IMR-90 (cell line): Measurements from ENCODE around the gene HIRA. TPM values are rescaled to one million over a fixed set of nuclear protein-coding genes. Genes with fewer than 3 reads are reported as not detected.
A peak's percentile ranks its signal among the peaks of the same experiment; 100 is the strongest.

ENCODE experiments used
- ATAC-seq: fragments of 200-7000 bp; cut with Tn5 transposase; 2 replicates; pipeline ENCODE4 v1.9.1; 2020; ENCODE audit warnings: low read depth, mild to moderate bottlenecking, moderate library complexity
- BruUV-seq: library from RNA; stranded (reverse); fragments of 400-500 nt; replicated peaks from 2 replicates; lab custom pipeline; 2021; lab: Mats Ljungman, UMichigan
- CTCF ChIA-PET: fragments of 300-600 bp; formaldehyde crosslinking; extraction: SDS; loops from one replicate; lab custom pipeline; 2021; ENCODE audit warnings: antibody characterized with exemption; lab: Yijun Ruan, JAX
- POLR2A ChIA-PET: fragments of 300-600 bp; sonication (Branson Sonifier 250); formaldehyde crosslinking; loops from one replicate; lab custom pipeline; 2022; ENCODE audit warnings: antibody characterized with exemption; ENCODE audit not compliant: unreplicated experiment; lab: Charles Lee
- DNase-seq: peaks from one replicate; pipeline ENCODE4 v3.0.0; 2013
- H2AFZ ChIP-seq: replicated peaks from 2 replicates; pipeline ENCODE3; 2013; ENCODE audit warnings: low read length, mild to moderate bottlenecking; ENCODE audit not compliant: poor library complexity
- H2AK5ac ChIP-seq: 2 replicates; pipeline ENCODE4 v1.6.1; 2013; ENCODE audit warnings: low read depth, low read length, inconsistent platforms
- H2AK9ac ChIP-seq: replicated peaks from 2 replicates; pipeline ENCODE3; 2013; ENCODE audit warnings: mild to moderate bottlenecking, low read depth, low read length, moderate library complexity; ENCODE audit not compliant: poor library complexity
- H2BK120ac ChIP-seq: 2 replicates; pipeline ENCODE4 v1.6.1; 2013; ENCODE audit warnings: low read depth, low read length, inconsistent platforms
- H2BK15ac ChIP-seq: 3 replicates; pipeline ENCODE4 v1.6.1; 2013; ENCODE audit warnings: low read depth, low read length, inconsistent platforms
- H2BK20ac ChIP-seq: 2 replicates; pipeline ENCODE4 v1.6.1; 2013; ENCODE audit warnings: low read depth, mild to moderate bottlenecking, inconsistent platforms, low read length, moderate library complexity
- H2BK5ac ChIP-seq: 2 replicates; pipeline ENCODE4 v1.6.1; 2013; ENCODE audit warnings: mild to moderate bottlenecking, low read depth, low read length, inconsistent platforms; ENCODE audit not compliant: poor library complexity, severe bottlenecking
- H3K14ac ChIP-seq: replicated peaks from 2 replicates; pipeline ENCODE4 v1.6.1; 2013; ENCODE audit warnings: low read depth, low read length, inconsistent platforms
- H3K18ac ChIP-seq: 2 replicates; pipeline ENCODE4 v1.6.1; 2013; ENCODE audit warnings: low read depth, low read length, control low read depth
- H3K23ac ChIP-seq: 2 replicates; pipeline ENCODE4 v1.6.1; 2013; ENCODE audit warnings: low read depth, low read length, inconsistent platforms
- H3K27ac ChIP-seq: 2 replicates; pipeline ENCODE4 v1.5.1; 2013; ENCODE audit warnings: mild to moderate bottlenecking, control low read depth, low read length; ENCODE audit not compliant: insufficient read depth
- H3K27me3 ChIP-seq: 2 replicates; pipeline ENCODE4 v1.6.1; 2013; ENCODE audit warnings: low read length; ENCODE audit not compliant: control insufficient read depth, insufficient read depth
- H3K36me3 ChIP-seq: 2 replicates; pipeline ENCODE4 v1.6.1; 2013; ENCODE audit warnings: low read length, mixed read lengths; ENCODE audit not compliant: control insufficient read depth, insufficient read depth
- H3K4ac ChIP-seq: 2 replicates; pipeline ENCODE4 v1.6.1; 2013; ENCODE audit warnings: low read depth, low read length, inconsistent platforms
- H3K4me1 ChIP-seq: 2 replicates; pipeline ENCODE4 v1.6.1; 2013; ENCODE audit warnings: low read length, mixed read lengths; ENCODE audit not compliant: control insufficient read depth, insufficient read depth
- H3K4me2 ChIP-seq: 2 replicates; pipeline ENCODE4 v1.6.1; 2013; ENCODE audit warnings: low read depth, mild to moderate bottlenecking, control low read depth, low read length, moderate library complexity
- H3K4me3 ChIP-seq: 2 replicates; pipeline ENCODE4 v1.5.1; 2013; ENCODE audit warnings: low read depth, mild to moderate bottlenecking, control low read depth, low read length, moderate library complexity; ENCODE audit not compliant: insufficient read depth
- H3K56ac ChIP-seq: 2 replicates; pipeline ENCODE4 v1.6.1; 2013; ENCODE audit warnings: low read length, inconsistent platforms; ENCODE audit not compliant: insufficient read depth; ENCODE audit errors: extremely low read depth
- H3K79me1 ChIP-seq, 2 experiments: 2 replicates each; pipeline ENCODE4 v1.6.1; 2013; ENCODE audit warnings: low read length in 2 of 2, inconsistent platforms in 1 of 2, low read depth in 1 of 2
- H3K9ac ChIP-seq: 2 replicates; pipeline ENCODE4 v1.6.1; 2013; ENCODE audit warnings: low read depth, low read length, control low read depth
- H3K9me1 ChIP-seq: 2 replicates; pipeline ENCODE4 v1.6.1; 2013; ENCODE audit warnings: low read length, inconsistent platforms; ENCODE audit not compliant: insufficient read depth
- H3K9me3 ChIP-seq: 2 replicates; pipeline ENCODE4 v1.6.1; 2013; ENCODE audit warnings: low read length; ENCODE audit not compliant: control insufficient read depth, insufficient read depth
- H4K20me1 ChIP-seq: 2 replicates; pipeline ENCODE4 v1.6.1; 2013; ENCODE audit warnings: low read length, inconsistent platforms; ENCODE audit not compliant: insufficient read depth
- H4K5ac ChIP-seq: 2 replicates; pipeline ENCODE4 v1.6.1; 2013; ENCODE audit warnings: mild to moderate bottlenecking, low read depth, low read length, control low read depth
- H4K8ac ChIP-seq, 2 experiments: 2 replicates each; pipeline ENCODE4 v1.6.1; 2013; ENCODE audit warnings: low read depth in 2 of 2, low read length in 2 of 2, control low read depth in 1 of 2, inconsistent platforms in 1 of 2
- H4K91ac ChIP-seq: 2 replicates; pipeline ENCODE4 v1.6.1; 2013; ENCODE audit warnings: low read depth, low read length, inconsistent platforms; ENCODE audit not compliant: insufficient read depth
- MXI1 ChIP-seq: IDR thresholded peaks from 2 replicates; pipeline ENCODE4 v1.6.1; 2012; ENCODE audit warnings: low read depth, mild to moderate bottlenecking, low read length, moderate library complexity, borderline replicate concordance
- USF2 ChIP-seq: fragments of 150-350 bp; IDR thresholded peaks from 2 replicates; pipeline ENCODE4 v1.6.1; 2017; ENCODE audit warnings: mild to moderate bottlenecking, antibody characterized with exemption, low read length, low read depth
- WGBS, 2 experiments: methylation state at CpG; one replicate each; pipeline versions ENCODE4 v1.1.5 to v1.1.7; 2013; ENCODE audit warnings: missing lambda C conversion rate in 2 of 2; ENCODE audit not compliant: insufficient read length in 1 of 2; ENCODE audit errors: extremely low coverage in 2 of 2; 5-methylcytosine and 5-hydroxymethylcytosine counted together
- dilution Hi-C: fragments of 300-500 bp; cut with HindIII; formaldehyde crosslinking; loops from one replicate; pipeline ENCODE4 v1.14.3; 2018; ENCODE audit warnings: low sequenced_read_pairs; ENCODE audit not compliant: unreplicated experiment
- in situ Hi-C: fragments of 300-500 bp; cut with MboI; formaldehyde crosslinking; loops from 3 replicates; pipeline ENCODE4 v1.14.3; 2019; ENCODE audit warnings: low sequenced_read_pairs, inconsistent platforms, mixed read lengths
- intact Hi-C: fragments of 100-400 bp; cut with micrococcal nuclease; formaldehyde crosslinking; loops from 2 replicates; pipeline ENCODE4 v1.10.0; 2022
- polyA plus RNA-seq, 3 experiments: library from polyadenylated mRNA; depleted of rRNA; stranded (reverse); fragments of >200 nt; gene quantifications; 2 replicates each; pipeline ENCODE4 v1.2.3, GENCODE V29; 2012; ENCODE audit warnings: low replicate concordance in 1 of 3
- total RNA-seq: library from RNA; depleted of rRNA; stranded (reverse); fragments of >200 nt; gene quantifications from 2 replicates; pipeline ENCODE4 v1.2.3, GENCODE V29; 2012

The HIRA gene
- total and polyA plus RNA-seq, 2 of the 4 experiments (the other 2 are of a cell fraction), result 14.5 to 24.2 TPM

- Histone ChIP-seq H4K20me1 (peaks cover 81% of the 10 kb centered on the region), H3K4ac (no peak overlapping the region), H4K8ac (no peak overlapping the region), H3K27ac (no peak overlapping the region), H3K23ac (no peak overlapping the region), H4K5ac (no peak overlapping the region), H2AK5ac (no peak overlapping the region), H3K4me3 (no peak overlapping the region), H3K36me3 (no peaks in the 10 kb centered on the region), H3K9ac (no peak overlapping the region), H2BK20ac (no peak overlapping the region), H2AFZ (no peak overlapping the region), H4K91ac (no peak overlapping the region), H3K27me3 (no peaks in the 10 kb centered on the region), H3K9me1 (peaks cover 41% of the 10 kb centered on the region), H2AK9ac (no peak overlapping the region), H3K9me3 (no peaks in the 10 kb centered on the region), H2BK15ac (no peak overlapping the region), H2BK120ac (no peak overlapping the region), H2BK5ac (no peak overlapping the region), H3K4me1 (peaks cover 5% of the 10 kb centered on the region; the same call in 1 of the 2 replicates), H3K18ac (no peak overlapping the region), H3K4me2 (no peak overlapping the region), H3K79me1 (peaks cover 20 to 86% of the 10 kb centered on the region in 2 experiments), H3K56ac (no peak overlapping the region), H3K14ac (no peak overlapping the region)
- TF ChIP-seq USF2, result peak; percentile 46; the same call in 1 of the 2 replicates
- TF ChIP-seq MXI1, result no peak
- no TSS peak for BruUV-seq
- ChIA-PET CTCF (no interaction called here), POLR2A (no interaction called here)
- in situ Hi-C loops (no loop called here), intact Hi-C loops (loop anchor here (10.0 kb wide), 1 partner anchor 129 kb away; the partner anchor contains the start of gene CLTCL1), dilution Hi-C loops (no loop called here)
- ATAC-seq (no peak), DNase-seq (no peak)
- WGBS, 2 experiments, result no CpG with 5 or more reads among the region's 3 CpGs
Measured at GRCh38 chr22:19424186-19424500, 7.4 kb downstream of the HIRA start.
